KMS-11 (cell line): ENCODE data around the gene LUC7L3.

Source experiments
- H2AFZ ChIP-seq: fragments of 200-600 bp; sonication (generic); 2 replicates; pipeline ENCODE4 v1.6.1; 2016; ENCODE audit warnings: antibody characterized with exemption, mixed run types, low read depth
- H3K27ac ChIP-seq: fragments of 200-600 bp; sonication (generic); 2 replicates; pipeline ENCODE4 v1.6.1; 2016; ENCODE audit warnings: mild to moderate bottlenecking, mixed run types
- H3K27me3 ChIP-seq: fragments of 200-600 bp; sonication (generic); 2 replicates; pipeline ENCODE4 v1.6.1; 2017; ENCODE audit warnings: mild to moderate bottlenecking, low read depth, mixed run types, moderate library complexity; ENCODE audit not compliant: insufficient read depth
- H3K36me3 ChIP-seq: fragments of 200-600 bp; sonication (generic); 2 replicates; pipeline ENCODE4 v1.6.1; 2017; ENCODE audit warnings: mild to moderate bottlenecking, mixed run types; ENCODE audit not compliant: insufficient read depth
- H3K4me1 ChIP-seq: fragments of 200-600 bp; sonication (generic); 2 replicates; pipeline ENCODE4 v1.6.1; 2016; ENCODE audit warnings: mild to moderate bottlenecking, low read depth, mixed run types; ENCODE audit not compliant: poor library complexity, severe bottlenecking
- H3K4me2 ChIP-seq: fragments of 200-600 bp; sonication (generic); 2 replicates; pipeline ENCODE4 v1.7.0; 2016; ENCODE audit warnings: mild to moderate bottlenecking, mixed run types
- H3K4me3 ChIP-seq: fragments of 200-600 bp; sonication (generic); IDR thresholded peaks from 2 replicates; pipeline ENCODE4 v1.6.1; 2017; ENCODE audit warnings: low read depth, low read length, mixed read lengths; ENCODE audit not compliant: insufficient read depth
- H3K79me2 ChIP-seq: fragments of 200-600 bp; sonication (generic); 2 replicates; pipeline ENCODE4 v1.6.1; 2016; ENCODE audit warnings: low read depth, mixed run types; ENCODE audit not compliant: insufficient read depth
- H3K9ac ChIP-seq: fragments of 200-600 bp; sonication (generic); 2 replicates; pipeline ENCODE4 v1.6.1; 2016; ENCODE audit warnings: mild to moderate bottlenecking, mixed run types
- H4K20me1 ChIP-seq: fragments of 200-600 bp; sonication (generic); 2 replicates; pipeline ENCODE4 v1.6.1; 2016; ENCODE audit warnings: mild to moderate bottlenecking, mixed run types; ENCODE audit not compliant: insufficient read depth
- CTCF ChIP-seq: fragments of 200-600 bp; sonication (generic); conservative IDR thresholded peaks from 2 replicates; pipeline ENCODE4 v1.6.1; 2017; ENCODE audit warnings: low read depth, mild to moderate bottlenecking, antibody characterized with exemption, low read length, moderate library complexity, mixed read lengths

Gene LUC7L3

GRCh38 chr17:50767030-50767429 is 47.6 kb downstream of the LUC7L3 start:
- H2AFZ ChIP-seq: no peak overlapping the region
- no peak for TF ChIP-seq CTCF

GRCh38 chr17:50767446-50767845 is 48.0 kb downstream of the LUC7L3 start, which contains the start of gene ANKRD40CL:
Gene ANKRD40CL, minus strand, starts transcription at chr17:50767518. Its CDS starts 605 bp downstream, at chr17:50766913.
- Histone ChIP-seq H2AFZ (no peak within 1 kb of the TSS), H3K36me3 (no peaks in the 10 kb centered on the region), H3K9ac (no peak within 1 kb of the TSS), H3K79me2 (no peaks in the 10 kb centered on the region), H3K27me3 (no peaks in the 10 kb centered on the region), H3K27ac (no peak within 1 kb of the TSS), H3K4me1 (peaks cover 13% of the 10 kb centered on the region), H4K20me1 (no peaks in the 10 kb centered on the region), H3K4me2 (no peak within 1 kb of the TSS), H3K4me3 (no peak within 1 kb of the TSS)
- no peak for TF ChIP-seq CTCF

More at GRCh38 chr17:50767030-50767429, 47.6 kb downstream of the LUC7L3 start:
- Histone ChIP-seq H3K27ac (no peak overlapping the region), H3K27me3 (no peaks in the 10 kb centered on the region), H3K79me2 (no peaks in the 10 kb centered on the region), H3K36me3 (no peaks in the 10 kb centered on the region), H3K9ac (no peak overlapping the region), H3K4me3 (no peak overlapping the region), H3K4me1 (peaks cover 9% of the 10 kb centered on the region), H4K20me1 (no peaks in the 10 kb centered on the region), H3K4me2 (no peak overlapping the region)

GRCh38 chr17:50768346-50768761 is 49.0 kb downstream of the LUC7L3 start:
- Histone ChIP-seq H3K27me3 (no peaks in the 10 kb centered on the region), H3K36me3 (no peaks in the 10 kb centered on the region), H3K27ac (no peak overlapping the region), H3K4me2 (no peak overlapping the region), H3K79me2 (no peaks in the 10 kb centered on the region), H2AFZ (no peak overlapping the region), H3K4me1 (peaks cover 22% of the 10 kb centered on the region), H4K20me1 (no peaks in the 10 kb centered on the region), H3K9ac (no peak overlapping the region), H3K4me3 (no peak overlapping the region)
- no peak for TF ChIP-seq CTCF

GRCh38 chr17:50769884-50770283 is 50.5 kb downstream of the LUC7L3 start:
- H4K20me1 ChIP-seq: no peaks in the 10 kb centered on the region

More at GRCh38 chr17:50769884-50770283, 50.5 kb downstream of the LUC7L3 start:
- Histone ChIP-seq H3K79me2 (no peaks in the 10 kb centered on the region), H3K4me3 (no peak overlapping the region), H3K4me2 (no peak overlapping the region), H3K4me1 (peaks cover 25% of the 10 kb centered on the region), H3K9ac (no peak overlapping the region), H3K27me3 (no peaks in the 10 kb centered on the region), H3K27ac (no peak overlapping the region), H2AFZ (no peak overlapping the region), H3K36me3 (no peaks in the 10 kb centered on the region)
- TF ChIP-seq CTCF: no peak
